ENCODE results near the gene OR4D10.

GRCh38 chr11:59425131-59425530 lies 48.0 kb upstream of the OR4D10 start:
- TF ChIP-seq CTCF (IDR thresholded peaks at IDR 0.05; ENCODE audit: low read length) (no peak), EZH2 (optimal IDR thresholded peaks at IDR 0.05; ENCODE audit: low read depth, low read length) (no peak), EZH2phosphoT487 (IDR thresholded peaks at IDR 0.05; ENCODE audit: low read length) (no peak)
